ENCODE data around the gene ARID4B. TPM values are rescaled to one million over a fixed set of nuclear protein-coding genes. Genes with fewer than 3 reads are reported as not detected.

The ARID4B gene
- total RNA-seq, 1 donor from 2014 or later, result 43.6 TPM

DNA sequence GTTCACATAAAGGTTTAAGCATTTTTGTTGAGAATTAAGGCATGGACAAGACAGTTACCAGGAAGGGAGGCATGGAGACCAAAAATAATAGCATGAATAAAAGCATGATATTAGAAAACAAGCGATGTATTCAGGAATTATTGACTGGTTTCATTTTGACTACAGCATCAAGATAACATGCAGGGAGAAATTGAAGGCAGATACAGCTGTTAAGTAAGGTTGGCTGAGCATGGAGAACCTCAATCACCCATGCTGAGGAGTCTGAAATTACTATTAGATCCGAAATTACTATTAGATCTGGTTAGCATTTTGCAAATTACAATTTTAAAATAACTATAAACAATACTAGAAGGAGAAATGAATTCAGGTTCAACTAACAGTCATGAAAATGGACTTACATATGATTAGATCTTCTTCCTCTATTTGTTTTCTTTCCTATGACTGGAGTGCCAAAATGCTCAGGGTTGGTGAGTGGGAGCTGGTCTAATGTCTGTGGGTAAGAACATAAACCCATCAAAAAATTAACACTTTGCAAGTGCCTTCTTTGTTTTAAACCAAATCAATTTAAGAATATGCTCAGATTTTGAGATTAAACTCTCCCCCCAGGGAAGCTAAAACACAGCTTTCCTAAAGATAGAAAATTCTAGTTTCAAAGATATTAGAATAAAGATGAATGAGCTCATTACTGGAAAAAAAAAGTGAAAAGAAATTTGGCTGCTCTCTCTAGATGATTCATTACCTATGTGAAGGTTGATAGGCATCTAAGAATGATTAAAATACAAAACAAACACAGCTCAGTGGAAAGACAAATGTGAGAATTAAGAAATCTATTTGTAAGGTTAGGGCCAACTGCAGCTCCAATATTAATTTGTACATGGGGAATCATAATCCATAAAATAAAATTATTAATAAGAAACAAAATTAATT is 81.7 kb downstream of the ARID4B start:
- TF ChIP-seq, protein P1, sequence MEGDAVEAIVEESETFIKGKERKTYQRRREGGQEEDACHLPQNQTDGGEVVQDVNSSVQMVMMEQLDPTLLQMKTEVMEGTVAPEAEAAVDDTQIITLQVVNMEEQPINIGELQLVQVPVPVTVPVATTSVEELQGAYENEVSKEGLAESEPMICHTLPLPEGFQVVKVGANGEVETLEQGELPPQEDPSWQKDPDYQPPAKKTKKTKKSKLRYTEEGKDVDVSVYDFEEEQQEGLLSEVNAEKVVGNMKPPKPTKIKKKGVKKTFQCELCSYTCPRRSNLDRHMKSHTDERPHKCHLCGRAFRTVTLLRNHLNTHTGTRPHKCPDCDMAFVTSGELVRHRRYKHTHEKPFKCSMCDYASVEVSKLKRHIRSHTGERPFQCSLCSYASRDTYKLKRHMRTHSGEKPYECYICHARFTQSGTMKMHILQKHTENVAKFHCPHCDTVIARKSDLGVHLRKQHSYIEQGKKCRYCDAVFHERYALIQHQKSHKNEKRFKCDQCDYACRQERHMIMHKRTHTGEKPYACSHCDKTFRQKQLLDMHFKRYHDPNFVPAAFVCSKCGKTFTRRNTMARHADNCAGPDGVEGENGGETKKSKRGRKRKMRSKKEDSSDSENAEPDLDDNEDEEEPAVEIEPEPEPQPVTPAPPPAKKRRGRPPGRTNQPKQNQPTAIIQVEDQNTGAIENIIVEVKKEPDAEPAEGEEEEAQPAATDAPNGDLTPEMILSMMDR (conservative IDR thresholded peaks at IDR 0.05), result no peak
- H3K36me3 Mint-ChIP-seq (ENCODE audit: low read depth), result peaks cover 3% of the 10 kb centered on the region
- no peak overlapping the region for H3K4me3 Mint-ChIP-seq
- H3K27me3 Mint-ChIP-seq (ENCODE audit: low read depth), result no peaks in the 10 kb centered on the region
- H3K4me1 Mint-ChIP-seq, result peaks cover 4% of the 10 kb centered on the region
- H3K9me3 Mint-ChIP-seq, result no peaks in the 10 kb centered on the region
- H3K27ac Mint-ChIP-seq (ENCODE audit: unreplicated experiment), result no peak overlapping the region
- DNase-seq (ENCODE audit: low read depth, low spot score), result no peak

GRCh38 chr1:235244974-235245592 is 82.9 kb downstream of the ARID4B start:
- H3K4me1 Mint-ChIP-seq, result peaks cover 4% of the 10 kb centered on the region
- H3K9me3 Mint-ChIP-seq, result no peaks in the 10 kb centered on the region
- peaks cover 3% of the 10 kb centered on the region for H3K36me3 Mint-ChIP-seq (ENCODE audit: low read depth)
- TF ChIP-seq, protein P1 (conservative IDR thresholded peaks at IDR 0.05), result no peak
- no peak overlapping the region for H3K27ac Mint-ChIP-seq (ENCODE audit: unreplicated experiment)
- DNase-seq (ENCODE audit: low read depth, low spot score), result no peak
- no peaks in the 10 kb centered on the region for H3K27me3 Mint-ChIP-seq (ENCODE audit: low read depth)
- no peak overlapping the region for H3K4me3 Mint-ChIP-seq

DNA sequence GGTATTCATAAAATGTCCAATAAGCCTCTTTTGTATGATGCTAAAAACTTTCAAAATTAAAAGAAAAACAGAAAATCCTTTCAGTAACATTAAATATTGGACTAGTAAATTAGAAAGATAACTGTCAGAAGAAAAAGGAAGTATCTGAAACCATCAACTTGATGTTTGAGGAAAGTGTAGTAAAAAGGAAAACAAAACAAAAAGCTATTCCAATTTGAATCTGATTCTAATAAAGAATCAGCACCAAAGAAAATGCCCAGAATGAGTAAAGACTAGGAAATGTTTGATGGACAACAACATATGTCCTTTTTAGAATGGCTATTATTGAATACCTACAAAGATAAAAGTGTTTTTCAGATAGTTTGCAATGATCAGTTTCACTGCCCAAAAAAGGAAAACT is 87.0 kb downstream of the ARID4B start:
- H3K9me3 Mint-ChIP-seq, result no peaks in the 10 kb centered on the region
- H3K27me3 Mint-ChIP-seq (ENCODE audit: low read depth), result no peaks in the 10 kb centered on the region
- peaks cover 9% of the 10 kb centered on the region for H3K36me3 Mint-ChIP-seq (ENCODE audit: low read depth)
- H3K4me3 Mint-ChIP-seq, result no peak overlapping the region
- no peak for DNase-seq (ENCODE audit: low read depth, low spot score)
- TF ChIP-seq, protein P1 (conservative IDR thresholded peaks at IDR 0.05), result no peak
- peaks cover 4% of the 10 kb centered on the region for H3K4me1 Mint-ChIP-seq
- H3K27ac Mint-ChIP-seq (ENCODE audit: unreplicated experiment), result no peak overlapping the region

- peaks cover 7% of the 10 kb centered on the region for H3K36me3 Mint-ChIP-seq (ENCODE audit: low read depth)
- H3K27me3 Mint-ChIP-seq (ENCODE audit: low read depth), result no peaks in the 10 kb centered on the region
- TF ChIP-seq, protein P1 (conservative IDR thresholded peaks at IDR 0.05), result no peak
- DNase-seq (ENCODE audit: low read depth, low spot score), result no peak
- no peak overlapping the region for H3K27ac Mint-ChIP-seq (ENCODE audit: unreplicated experiment)
- peaks cover 2% of the 10 kb centered on the region for H3K4me1 Mint-ChIP-seq
- no peaks in the 10 kb centered on the region for H3K9me3 Mint-ChIP-seq
- H3K4me3 Mint-ChIP-seq, result no peak overlapping the region
These were observed 88.1 kb downstream of the ARID4B start for GRCh38 chr1:235239851-235240250.

DNA sequence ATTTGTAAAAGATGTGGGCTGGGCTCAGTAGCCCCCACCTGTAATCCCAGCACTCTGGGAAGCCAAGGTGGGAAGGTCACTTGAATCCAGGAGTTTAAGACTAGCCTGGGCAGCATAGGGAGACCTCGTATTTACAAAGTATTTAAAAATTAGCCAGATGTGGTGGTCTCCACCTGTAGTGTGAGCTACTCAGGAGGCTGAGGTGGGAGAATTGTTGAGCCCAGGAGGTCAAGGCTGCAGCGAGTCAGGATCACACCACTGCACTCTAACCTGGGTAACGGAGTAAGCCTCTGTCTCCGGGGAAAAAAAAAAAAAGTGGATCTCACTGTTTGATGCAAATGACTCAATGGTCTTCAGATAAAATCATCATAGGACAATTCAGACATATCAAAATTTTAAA is 89.4 kb downstream of the ARID4B start:
- TF ChIP-seq, protein P1 (conservative IDR thresholded peaks at IDR 0.05), result no peak
- Mint-ChIP-seq H3K27me3 (ENCODE audit: low read depth) (no peaks in the 10 kb centered on the region), H3K4me1 (no peaks in the 10 kb centered on the region), H3K36me3 (ENCODE audit: low read depth) (peaks cover 7% of the 10 kb centered on the region), H3K27ac (ENCODE audit: unreplicated experiment) (no peak overlapping the region), H3K9me3 (no peaks in the 10 kb centered on the region), H3K4me3 (no peak overlapping the region)
- DNase-seq (ENCODE audit: low read depth, low spot score), result no peak

All from neural crest cell (in vitro differentiated cells).